PC-9 (cell line): ENCODE results near the gene BAK1.

Source experiments
- EZH2 ChIP-seq: fragments of 200-600 bp; sonication (generic); IDR thresholded peaks from 2 replicates; pipeline ENCODE4 v1.8.0; 2017; ENCODE audit warnings: antibody characterized with exemption, low read depth
- TF ChIP-seq, protein P1 (sequence below): fragments of 200-600 bp; sonication (generic); conservative IDR thresholded peaks from 2 replicates; pipeline ENCODE4 v1.6.1; 2017; ENCODE audit warnings: mixed run types, antibody characterized with exemption, mild to moderate bottlenecking, moderate library complexity

DNA sequence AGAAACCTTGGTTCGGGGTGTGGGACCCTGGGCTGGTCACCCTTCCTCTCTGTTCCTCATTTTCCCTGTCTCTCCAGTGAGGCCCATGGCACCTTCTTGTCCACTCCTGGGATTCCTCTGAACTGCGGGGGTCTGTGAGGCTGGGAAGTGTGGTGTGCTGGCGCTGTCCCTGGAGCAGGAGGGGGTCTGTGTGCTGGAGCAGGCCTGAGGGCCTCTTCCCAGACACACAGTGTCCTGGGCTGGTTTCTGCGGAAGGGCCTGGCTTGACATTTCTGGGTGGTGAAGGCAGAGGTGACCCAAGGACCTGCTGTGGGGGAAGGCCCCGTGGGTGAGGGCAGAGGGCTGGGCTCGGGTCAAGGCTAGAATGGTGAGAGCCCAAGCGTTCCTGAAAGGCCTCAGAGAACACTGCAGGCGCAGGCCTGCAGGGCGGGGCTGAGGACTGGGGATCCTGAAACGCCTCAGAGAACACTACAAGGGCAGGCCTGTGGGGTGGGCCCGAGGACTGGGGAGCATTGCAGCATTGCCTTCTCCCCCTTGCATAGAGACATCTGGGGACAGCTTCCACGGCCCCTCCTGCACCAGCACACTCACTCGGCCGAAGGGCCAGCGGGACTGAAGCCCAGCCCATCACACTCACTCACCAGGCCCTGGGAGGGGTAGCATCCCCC is 10.6 kb upstream of the BAK1 start:
- TF ChIP-seq, protein P1, sequence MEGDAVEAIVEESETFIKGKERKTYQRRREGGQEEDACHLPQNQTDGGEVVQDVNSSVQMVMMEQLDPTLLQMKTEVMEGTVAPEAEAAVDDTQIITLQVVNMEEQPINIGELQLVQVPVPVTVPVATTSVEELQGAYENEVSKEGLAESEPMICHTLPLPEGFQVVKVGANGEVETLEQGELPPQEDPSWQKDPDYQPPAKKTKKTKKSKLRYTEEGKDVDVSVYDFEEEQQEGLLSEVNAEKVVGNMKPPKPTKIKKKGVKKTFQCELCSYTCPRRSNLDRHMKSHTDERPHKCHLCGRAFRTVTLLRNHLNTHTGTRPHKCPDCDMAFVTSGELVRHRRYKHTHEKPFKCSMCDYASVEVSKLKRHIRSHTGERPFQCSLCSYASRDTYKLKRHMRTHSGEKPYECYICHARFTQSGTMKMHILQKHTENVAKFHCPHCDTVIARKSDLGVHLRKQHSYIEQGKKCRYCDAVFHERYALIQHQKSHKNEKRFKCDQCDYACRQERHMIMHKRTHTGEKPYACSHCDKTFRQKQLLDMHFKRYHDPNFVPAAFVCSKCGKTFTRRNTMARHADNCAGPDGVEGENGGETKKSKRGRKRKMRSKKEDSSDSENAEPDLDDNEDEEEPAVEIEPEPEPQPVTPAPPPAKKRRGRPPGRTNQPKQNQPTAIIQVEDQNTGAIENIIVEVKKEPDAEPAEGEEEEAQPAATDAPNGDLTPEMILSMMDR, result no peak
- TF ChIP-seq EZH2, result no peak
